DMS 273 (cell line): ENCODE measurements around the gene PDZD2.

ENCODE experiments used
- DNase-seq: peaks from one replicate; lab custom pipeline; 2025; ENCODE audit not compliant: unreplicated experiment; lab: John Stamatoyannopoulos, UW

The PDZD2 gene

DNA sequence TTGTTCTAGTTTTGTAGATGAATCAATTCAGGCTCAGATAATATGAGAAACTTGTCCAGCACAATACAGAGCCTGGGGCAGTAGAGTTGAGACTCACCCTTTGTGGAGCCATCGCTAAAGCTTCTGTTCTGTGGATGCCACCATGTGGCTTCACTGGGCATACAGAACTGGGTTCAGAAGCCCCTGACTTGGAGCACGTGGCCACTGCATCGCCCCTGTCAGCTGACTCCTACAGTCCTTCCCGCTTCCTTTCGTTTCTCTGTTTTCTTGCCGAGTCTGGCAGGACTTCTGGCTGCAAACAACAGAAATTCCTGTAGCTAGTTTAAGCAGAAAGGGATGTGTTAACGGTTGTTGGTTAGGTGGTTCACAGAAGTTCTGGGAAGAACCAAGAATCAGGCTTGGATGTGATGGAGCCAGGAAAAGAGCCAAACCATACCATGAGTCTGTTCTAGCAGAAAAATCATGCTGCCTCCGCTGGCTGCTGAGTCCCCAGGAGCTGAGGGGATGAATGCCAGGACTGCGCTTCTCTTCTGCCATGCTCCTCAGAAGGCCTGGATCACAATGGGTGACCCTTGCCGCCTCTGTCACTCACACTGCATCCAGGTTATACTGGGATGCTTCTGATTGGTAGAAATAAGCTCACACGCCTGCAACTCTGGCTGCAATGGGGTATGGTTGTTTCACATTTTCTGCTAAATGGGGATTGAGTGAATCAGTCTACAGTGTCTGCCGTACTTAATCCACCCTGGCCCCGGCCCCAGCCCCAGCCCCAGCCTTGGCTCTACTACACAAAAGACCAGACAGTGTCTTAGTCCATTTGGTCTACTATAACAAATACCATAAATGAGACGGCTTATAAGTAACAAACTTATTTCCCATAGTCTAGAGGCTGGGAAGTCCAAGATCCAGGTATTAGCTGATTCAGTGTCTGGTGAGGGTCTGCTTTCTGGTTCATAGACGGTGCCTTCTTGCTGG is 272.6 kb downstream of the PDZD2 start:
- DNase-seq: no peak

GRCh38 chr5:31913808-31914207 is 274.9 kb downstream of the PDZD2 start:
- DNase-seq: no peak

- DNase-seq: no peak
Observed at GRCh38 chr5:31916327-31916726, 277.4 kb downstream of the PDZD2 start.

DNA sequence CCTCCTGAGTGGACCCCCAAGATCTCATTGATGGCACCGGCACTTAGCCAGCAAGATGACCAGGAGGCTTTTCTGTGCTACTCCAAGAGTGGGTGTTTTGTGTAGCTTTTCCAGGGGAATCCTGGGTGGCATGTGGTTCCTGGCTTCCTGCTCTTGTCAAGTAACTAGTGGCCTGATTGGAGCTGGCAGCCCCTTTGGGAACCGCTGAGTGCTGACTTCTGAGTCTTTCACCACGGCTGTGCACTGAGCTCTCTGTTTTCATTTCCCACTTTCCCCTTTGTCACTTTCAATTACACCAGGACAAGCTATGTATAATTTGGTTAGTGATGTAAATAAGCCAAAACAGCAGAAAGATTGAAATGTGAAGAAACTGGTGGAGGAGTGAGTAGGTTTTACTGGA is 279.8 kb downstream of the PDZD2 start:
- DNase-seq: no peak

DNA sequence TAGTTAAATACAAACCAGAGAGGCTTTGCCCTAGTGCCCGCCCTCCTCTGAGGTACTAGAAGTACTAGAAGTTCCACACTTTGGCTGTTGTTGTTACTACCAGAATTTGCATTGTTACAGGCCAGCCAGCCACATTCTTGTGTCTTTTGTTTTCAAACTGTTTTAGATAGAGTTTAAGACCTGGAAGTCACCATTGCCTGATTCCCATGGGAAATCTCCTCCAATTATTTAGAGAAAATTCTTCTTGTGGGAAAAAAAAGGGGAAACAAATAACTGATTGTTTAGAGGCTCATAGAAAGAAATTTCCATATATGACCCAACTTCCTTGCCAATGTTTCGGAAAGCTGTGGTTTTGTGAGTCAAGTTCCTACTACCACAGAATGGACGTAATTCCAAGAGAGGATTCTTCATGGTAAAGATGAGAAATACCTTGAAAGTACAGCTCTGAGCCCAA is 282.9 kb downstream of the PDZD2 start:
- no peak for DNase-seq

- no peak for DNase-seq
Observed at GRCh38 chr5:31924005-31924404, 285.1 kb downstream of the PDZD2 start.

DNA sequence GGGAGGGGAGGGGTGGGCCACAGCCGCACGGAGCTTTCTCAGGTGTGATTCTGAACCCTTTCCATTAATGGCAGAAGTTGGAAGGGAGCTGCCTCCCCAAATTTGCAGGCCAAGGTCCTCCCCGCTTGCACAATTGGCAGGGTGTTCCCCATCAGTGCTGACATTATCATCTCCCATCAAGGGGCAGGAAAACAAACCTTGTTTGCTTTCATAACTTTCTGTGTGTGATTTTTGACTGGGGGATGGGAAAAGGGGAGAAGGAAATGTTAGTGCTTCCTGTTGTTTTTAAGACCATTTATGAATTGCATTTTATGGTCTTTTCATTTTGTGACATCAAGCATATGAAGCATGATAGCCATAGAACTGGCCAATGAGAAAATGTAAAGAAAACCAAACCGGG is 292.9 kb downstream of the PDZD2 start:
- DNase-seq: no peak

DNA sequence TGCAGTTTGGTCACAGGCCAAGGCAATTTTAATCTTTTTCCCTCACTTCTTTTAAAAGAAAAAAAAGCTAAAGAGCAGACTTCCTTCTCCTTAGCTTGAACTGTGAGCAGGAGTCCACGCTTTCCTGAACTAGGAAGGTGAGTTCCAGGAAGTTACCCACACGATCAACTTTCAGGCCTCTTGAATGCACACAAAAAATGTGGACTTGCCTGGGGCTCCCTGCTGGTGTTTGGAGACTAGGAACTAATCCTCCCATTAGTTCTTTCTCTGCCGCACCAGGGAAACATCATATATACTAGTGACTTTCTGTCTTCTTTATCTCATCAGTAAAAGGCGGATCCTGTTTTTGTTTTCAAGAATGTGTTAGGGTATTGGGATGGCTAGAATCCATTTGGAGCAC is 295.2 kb downstream of the PDZD2 start:
- DNase-seq: no peak

GRCh38 chr5:31935496-31936369 is 296.8 kb downstream of the PDZD2 start:
- DNase-seq: peak; percentile 55

- peak; percentile 6 for DNase-seq
Observed at GRCh38 chr5:31936683-31937082, 297.8 kb downstream of the PDZD2 start.

GRCh38 chr5:31937226-31937625 is 298.3 kb downstream of the PDZD2 start:
- DNase-seq: no peak

- DNase-seq: no peak
Observed at GRCh38 chr5:31937703-31938102, 298.8 kb downstream of the PDZD2 start.

- no peak for DNase-seq
Observed at GRCh38 chr5:31939151-31939550, 300.2 kb downstream of the PDZD2 start.

- DNase-seq: peak; percentile 42
Observed at GRCh38 chr5:31941151-31941755, 302.3 kb downstream of the PDZD2 start.

GRCh38 chr5:31942546-31942945 is 303.6 kb downstream of the PDZD2 start:
- DNase-seq: no peak

- DNase-seq: peak; percentile 89
Observed at GRCh38 chr5:31944684-31945445, 305.9 kb downstream of the PDZD2 start.

- peak; percentile 50 for DNase-seq
Observed at GRCh38 chr5:31948006-31948405, 309.1 kb downstream of the PDZD2 start.

GRCh38 chr5:31952067-31952466 is 313.1 kb downstream of the PDZD2 start:
- no peak for DNase-seq

- DNase-seq: no peak
Observed at GRCh38 chr5:31954091-31954490, 315.2 kb downstream of the PDZD2 start.

DNA sequence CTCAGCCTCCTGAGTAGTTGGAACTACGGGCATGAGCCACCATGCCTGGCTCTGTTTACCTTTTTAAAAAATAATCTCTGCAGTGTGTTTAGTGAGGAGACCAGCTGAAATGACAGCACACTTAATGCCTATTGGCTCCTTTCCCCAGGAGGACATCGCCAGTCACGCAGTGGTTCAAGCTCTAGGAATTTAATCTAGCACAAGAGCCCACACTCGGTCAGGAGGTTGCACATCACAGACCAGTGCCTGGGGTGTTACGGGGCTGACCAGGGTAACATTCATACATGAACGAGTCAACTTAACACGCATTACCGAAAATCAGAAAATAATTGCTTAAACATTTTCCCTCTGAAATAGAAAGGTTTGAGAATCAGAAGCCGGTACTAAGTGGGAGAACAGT is 318.2 kb downstream of the PDZD2 start:
- no peak for DNase-seq

GRCh38 chr5:31962351-31962751 is 323.4 kb downstream of the PDZD2 start:
- peak; percentile 12 for DNase-seq
